ENCODE data around the gene MED13L. TPM values are rescaled to one million over a fixed set of nuclear protein-coding genes. Genes with fewer than 3 reads are reported as not detected.
A peak's percentile ranks its signal among the peaks of the same experiment; 100 is the strongest.

Gene MED13L
- total and polyA plus RNA-seq, 12 donors = 8.8 to 106 (median 73.8) TPM

GRCh38 chr12:116150452-116150851 is 127.0 kb downstream of the MED13L start:
- H3K36me3 ChIP-seq (replicated peaks in 1 of 2) = no peaks in the 10 kb centered on the region
- no peak overlapping the region for H3K27ac ChIP-seq
- no peak for TF ChIP-seq POLR2A (IDR thresholded peaks at IDR 0.05)
- TF ChIP-seq, protein P1, sequence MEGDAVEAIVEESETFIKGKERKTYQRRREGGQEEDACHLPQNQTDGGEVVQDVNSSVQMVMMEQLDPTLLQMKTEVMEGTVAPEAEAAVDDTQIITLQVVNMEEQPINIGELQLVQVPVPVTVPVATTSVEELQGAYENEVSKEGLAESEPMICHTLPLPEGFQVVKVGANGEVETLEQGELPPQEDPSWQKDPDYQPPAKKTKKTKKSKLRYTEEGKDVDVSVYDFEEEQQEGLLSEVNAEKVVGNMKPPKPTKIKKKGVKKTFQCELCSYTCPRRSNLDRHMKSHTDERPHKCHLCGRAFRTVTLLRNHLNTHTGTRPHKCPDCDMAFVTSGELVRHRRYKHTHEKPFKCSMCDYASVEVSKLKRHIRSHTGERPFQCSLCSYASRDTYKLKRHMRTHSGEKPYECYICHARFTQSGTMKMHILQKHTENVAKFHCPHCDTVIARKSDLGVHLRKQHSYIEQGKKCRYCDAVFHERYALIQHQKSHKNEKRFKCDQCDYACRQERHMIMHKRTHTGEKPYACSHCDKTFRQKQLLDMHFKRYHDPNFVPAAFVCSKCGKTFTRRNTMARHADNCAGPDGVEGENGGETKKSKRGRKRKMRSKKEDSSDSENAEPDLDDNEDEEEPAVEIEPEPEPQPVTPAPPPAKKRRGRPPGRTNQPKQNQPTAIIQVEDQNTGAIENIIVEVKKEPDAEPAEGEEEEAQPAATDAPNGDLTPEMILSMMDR (IDR thresholded peaks at IDR 0.05) = no peak
- H3K9me3 ChIP-seq (replicated peaks in 1 of 3) = no peaks in the 10 kb centered on the region
- no peak overlapping the region for H3K4me3 ChIP-seq
- no peak for DNase-seq
- H3K4me1 ChIP-seq (replicated peaks in 1 of 2) = peaks cover 10 to 43% of the 10 kb centered on the region in 2 donors
- WGBS, 4 donors = 83 to 88% (median 87%) methylated on average over 5 of the region's 5 CpGs
- no peaks in the 10 kb centered on the region for H3K27me3 ChIP-seq
- intact Hi-C loops (cut with DNase I) = loop anchor here in 1 of 2 donors (10.0 kb wide), 1 partner anchor 64 kb away; no protein-coding TSS in a partner anchor

DNA sequence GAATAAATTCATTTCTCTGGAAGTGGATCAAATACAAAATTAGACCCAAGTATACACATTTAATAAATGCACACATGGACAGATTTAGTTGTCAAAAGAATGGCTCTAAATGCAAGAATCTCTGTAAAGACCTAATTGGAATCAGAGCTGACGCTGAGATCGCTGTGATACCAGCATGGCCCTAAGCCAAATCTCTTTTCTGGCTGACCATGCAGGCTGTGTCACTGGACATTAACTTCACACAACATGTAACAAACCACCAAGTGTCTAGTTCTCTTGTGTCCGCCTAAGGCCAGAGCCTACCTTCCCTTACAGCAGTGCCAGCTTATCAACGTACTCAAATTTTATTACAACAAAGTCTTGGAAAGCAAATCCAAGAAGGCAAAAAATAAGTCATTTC is 127.5 kb downstream of the MED13L start:
- DNase-seq = peak in 4 of 7 donors; percentile 34 to 44 (median 42)
- no peak for TF ChIP-seq POLR2A (IDR thresholded peaks at IDR 0.05)
- TF ChIP-seq, protein P1 (IDR thresholded peaks at IDR 0.05) = no peak
- 44 to 60% (median 51%) methylated on average over 4 of the region's 4 CpGs for WGBS, 4 donors
- Histone ChIP-seq H3K27me3 (no peaks in the 10 kb centered on the region), H3K9me3 (replicated peaks in 1 of 3) (no peaks in the 10 kb centered on the region), H3K4me3 (no peak overlapping the region), H3K27ac (no peak overlapping the region), H3K36me3 (replicated peaks in 1 of 2) (no peaks in the 10 kb centered on the region), H3K4me1 (replicated peaks in 1 of 2) (peaks cover 10 to 43% of the 10 kb centered on the region in 2 donors)
- intact Hi-C loops (cut with DNase I) = loop anchor here in 1 of 2 donors (10.0 kb wide), 1 partner anchor 65 kb away; no protein-coding TSS in a partner anchor

GRCh38 chr12:116148844-116149243 is 128.6 kb downstream of the MED13L start:
- WGBS, 4 donors = 71 to 78% (median 76%) methylated on average over 3 of the region's 3 CpGs
- Histone ChIP-seq H3K9me3 (replicated peaks in 1 of 3) (no peaks in the 10 kb centered on the region), H3K27ac (no peak overlapping the region), H3K36me3 (replicated peaks in 1 of 2) (no peaks in the 10 kb centered on the region), H3K4me3 (no peak overlapping the region), H3K4me1 (replicated peaks in 1 of 2) (peaks cover 11 to 49% of the 10 kb centered on the region in 2 donors), H3K27me3 (no peaks in the 10 kb centered on the region)
- TF ChIP-seq, protein P1 (IDR thresholded peaks at IDR 0.05) = no peak
- TF ChIP-seq POLR2A (IDR thresholded peaks at IDR 0.05) = no peak
- intact Hi-C loops (cut with DNase I) = loop anchor here in 1 of 2 donors (10.0 kb wide), 1 partner anchor 86 kb away; no protein-coding TSS in a partner anchor
- DNase-seq = no peak

DNA sequence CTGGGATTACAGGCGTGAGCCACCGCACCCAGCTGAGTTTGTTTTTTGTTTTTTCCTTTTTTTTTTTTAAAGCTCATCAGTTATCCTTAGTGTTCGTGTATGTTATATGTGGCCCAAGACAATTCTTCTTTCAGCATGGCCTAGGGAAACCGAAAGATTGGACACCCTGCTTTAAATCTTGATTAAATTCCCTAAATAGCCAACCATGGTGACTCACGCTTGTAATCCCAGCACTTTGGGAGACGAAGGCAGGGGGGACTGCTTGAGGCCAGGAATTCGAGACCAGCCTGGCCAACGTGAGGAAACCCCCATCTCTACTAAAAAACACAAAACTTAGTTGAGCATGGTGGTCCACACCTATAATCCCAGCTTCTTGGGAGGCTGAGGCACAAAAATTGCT is 131.1 kb downstream of the MED13L start:
- Histone ChIP-seq H3K4me3 (no peak overlapping the region), H3K9me3 (replicated peaks in 1 of 3) (no peaks in the 10 kb centered on the region), H3K36me3 (replicated peaks in 1 of 2) (no peaks in the 10 kb centered on the region), H3K27ac (no peak overlapping the region), H3K4me1 (replicated peaks in 1 of 2) (peaks cover 21 to 53% of the 10 kb centered on the region in 2 donors), H3K27me3 (no peaks in the 10 kb centered on the region)
- intact Hi-C loops (cut with DNase I) = loop anchor here in 1 of 2 donors (10.0 kb wide), 1 partner anchor 88 kb away; no protein-coding TSS in a partner anchor
- TF ChIP-seq, protein P1 (IDR thresholded peaks at IDR 0.05) = no peak
- 96% methylated on average over 8 of the region's 8 CpGs for WGBS, 4 donors
- no peak for DNase-seq
